Diencephalon (tissue), 1 donor: ENCODE data around the gene FZD4. TPM values are rescaled to one million over a fixed set of nuclear protein-coding genes. Genes with fewer than 3 reads are reported as not detected.

Experiments used
- total RNA-seq: library from RNA; depleted of rRNA; stranded (reverse); fragments of >200 nt; gene quantifications from one replicate; pipeline ENCODE4 v1.2.3, GENCODE V29; 2014

The FZD4 gene
- total RNA-seq: 6.5 TPM

DNA sequence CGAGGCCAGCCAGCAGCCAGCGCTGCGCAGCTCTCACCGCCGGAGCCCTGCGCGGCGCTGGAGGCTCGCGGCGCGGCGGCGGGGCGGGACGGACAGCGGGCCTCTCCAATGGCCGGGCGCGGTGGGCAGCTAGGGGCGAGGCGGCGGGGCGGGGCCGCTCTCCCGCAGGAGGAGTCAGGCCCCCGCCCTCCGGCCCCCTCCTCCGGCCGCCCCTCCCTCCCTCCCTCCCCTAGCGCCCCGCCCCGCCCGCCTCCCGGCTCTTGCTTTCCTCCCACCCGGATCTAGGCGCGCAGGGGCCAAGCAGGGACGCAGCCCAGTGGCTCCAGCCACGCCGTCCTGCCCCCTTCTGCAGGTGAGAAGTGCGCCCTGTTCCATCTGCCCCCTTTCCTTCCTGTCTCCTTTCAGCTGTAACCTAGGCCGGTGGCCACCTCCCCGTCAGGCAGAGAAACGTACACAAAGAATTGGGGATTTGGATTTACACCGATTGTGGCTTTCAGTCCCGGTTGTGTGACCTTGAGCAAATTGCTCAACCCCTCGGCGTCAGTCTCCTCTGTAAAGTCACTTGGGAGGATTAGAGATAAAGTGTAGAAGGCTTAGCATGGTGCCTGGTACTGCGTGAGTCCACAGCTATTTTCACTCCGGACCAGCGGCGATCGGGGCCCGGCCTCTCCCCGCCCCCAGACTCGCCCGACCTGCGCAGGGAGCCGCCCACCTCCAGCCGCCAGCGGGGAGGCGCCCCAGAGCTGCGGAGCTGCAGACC is at the start of gene FZD4:
FZD4 (minus strand) TSS at position 35 of the 760 bp plus-strand sequence. CDS start 310 bp downstream, outside the sequence.

Other genes starting within 250 kb of the FZD4 start
- 9.0 TPM for gene PRSS23, start 154.9 kb downstream of the FZD4 start, total RNA-seq
- gene TMEM135, start 82.5 kb upstream of the FZD4 start, total RNA-seq: 35.1 TPM